ENCODE measurements around the gene RHOJ. TPM values are rescaled to one million over a fixed set of nuclear protein-coding genes. Genes with fewer than 3 reads are reported as not detected.
"Not testable (repeated sequence)": the region's sequence is repeated elsewhere in the genome, so short reads cannot be mapped to it uniquely, and the experiment has no call there.

Gene RHOJ
- total RNA-seq (2014; rRNA removed; shearing (Covaris generic)) = not detected in 2 replicates

DNA sequence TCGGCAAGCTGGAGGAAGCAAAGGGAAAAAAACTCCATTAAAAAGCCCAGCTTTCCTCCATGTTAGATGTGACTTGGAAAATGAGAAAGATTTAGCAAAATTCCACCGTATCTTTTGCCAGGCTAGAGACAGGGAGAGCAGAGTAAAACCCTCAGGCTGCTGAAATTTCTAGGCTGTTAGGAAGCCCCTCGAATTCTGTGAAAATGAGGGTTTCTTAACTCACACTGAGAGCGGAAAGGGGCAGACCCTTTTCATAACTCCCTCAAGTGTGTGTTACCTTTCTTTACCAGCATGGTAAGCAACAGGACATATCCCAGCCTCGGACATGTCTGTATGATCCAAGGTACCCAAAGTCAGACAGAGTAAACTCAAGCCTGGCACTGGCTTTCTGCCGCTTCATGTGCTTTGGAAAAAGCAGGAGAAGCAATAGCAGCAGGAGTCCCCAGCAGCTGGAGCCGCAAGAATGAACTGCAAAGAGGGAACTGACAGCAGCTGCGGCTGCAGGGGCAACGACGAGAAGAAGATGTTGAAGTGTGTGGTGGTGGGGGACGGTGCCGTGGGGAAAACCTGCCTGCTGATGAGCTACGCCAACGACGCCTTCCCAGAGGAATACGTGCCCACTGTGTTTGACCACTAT lies at the start of gene RHOJ:
Gene RHOJ, plus strand, starts transcription at position 37 of the 637 bp plus-strand sequence. Its CDS starts 427 bp downstream, at position 464.
- no peak for DNase-seq (ENCODE audit: low spot score)

DNA sequence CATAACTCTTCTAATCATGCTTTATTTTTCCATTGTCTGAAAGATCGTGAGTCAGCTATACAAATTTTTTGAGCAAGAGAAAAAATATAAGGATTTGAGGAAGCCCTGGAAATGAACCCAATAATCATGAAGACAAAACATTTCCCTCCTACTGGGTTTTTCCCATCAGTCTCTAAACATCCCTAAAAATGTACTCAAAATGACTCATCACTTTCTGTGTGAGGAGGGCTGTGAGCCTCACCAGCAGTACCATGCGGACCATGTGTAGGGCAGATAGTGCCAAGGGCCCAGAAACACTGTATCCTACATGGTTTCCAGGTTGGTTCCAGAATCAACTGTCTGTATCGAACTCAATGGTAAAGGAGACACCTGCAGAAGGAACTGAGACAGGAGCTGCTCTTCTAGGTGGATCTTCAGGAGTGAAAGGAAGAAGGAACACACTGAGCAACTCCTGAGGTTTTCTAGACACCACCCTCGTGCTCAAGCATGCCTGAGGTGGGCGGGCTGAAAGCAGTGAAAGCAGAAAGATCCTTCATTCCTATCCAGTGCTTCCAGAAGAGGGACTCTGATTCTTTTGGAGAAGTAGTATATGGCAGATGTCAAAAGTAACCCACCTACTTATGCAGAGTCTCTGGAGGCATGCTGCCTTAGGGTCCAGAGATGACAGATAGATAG lies 48.6 kb upstream of the RHOJ start:
- DNase-seq (ENCODE audit: low spot score) = peak; percentile 12

DNA sequence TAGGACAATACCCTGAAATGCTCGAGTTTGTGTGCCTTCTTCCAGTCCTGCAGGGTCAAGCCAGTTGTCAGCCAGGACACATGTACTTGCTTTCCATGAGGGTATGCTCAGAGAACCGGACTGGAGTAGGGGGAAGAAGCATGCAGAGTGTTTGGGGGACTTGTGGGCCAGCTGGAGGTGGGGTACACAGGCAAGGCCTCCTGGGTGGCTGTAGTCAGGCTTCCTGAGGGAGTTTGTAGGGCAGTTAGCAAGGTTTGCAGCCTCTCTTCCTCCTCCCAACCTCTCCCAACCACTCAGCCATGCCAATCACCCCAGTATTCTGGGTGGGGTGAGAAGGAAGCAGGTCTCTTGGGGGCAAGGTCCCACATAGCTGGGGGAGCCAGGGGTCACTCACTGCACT lies 47.0 kb upstream of the RHOJ start:
- no peak for DNase-seq (ENCODE audit: low spot score)

DNA sequence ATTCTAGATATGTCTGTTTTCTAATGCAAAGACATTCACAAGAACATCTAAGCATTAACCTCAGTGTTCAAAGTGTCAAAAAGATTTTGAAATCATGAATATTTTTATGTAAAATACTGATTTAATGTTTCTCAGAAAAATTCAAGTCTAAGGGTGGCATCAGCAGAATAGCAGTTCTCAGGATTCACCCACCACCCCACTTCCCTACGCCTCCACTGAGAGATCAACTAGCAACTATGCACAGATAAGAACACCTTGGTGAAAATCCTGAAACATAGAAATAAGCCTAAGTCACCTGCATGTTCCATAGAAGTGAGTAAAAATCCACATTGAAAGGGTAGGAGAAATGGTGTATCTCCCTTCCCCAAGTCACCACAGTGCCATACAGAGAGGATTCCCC lies 40.9 kb upstream of the RHOJ start:
- no peak for DNase-seq (ENCODE audit: low spot score)

DNA sequence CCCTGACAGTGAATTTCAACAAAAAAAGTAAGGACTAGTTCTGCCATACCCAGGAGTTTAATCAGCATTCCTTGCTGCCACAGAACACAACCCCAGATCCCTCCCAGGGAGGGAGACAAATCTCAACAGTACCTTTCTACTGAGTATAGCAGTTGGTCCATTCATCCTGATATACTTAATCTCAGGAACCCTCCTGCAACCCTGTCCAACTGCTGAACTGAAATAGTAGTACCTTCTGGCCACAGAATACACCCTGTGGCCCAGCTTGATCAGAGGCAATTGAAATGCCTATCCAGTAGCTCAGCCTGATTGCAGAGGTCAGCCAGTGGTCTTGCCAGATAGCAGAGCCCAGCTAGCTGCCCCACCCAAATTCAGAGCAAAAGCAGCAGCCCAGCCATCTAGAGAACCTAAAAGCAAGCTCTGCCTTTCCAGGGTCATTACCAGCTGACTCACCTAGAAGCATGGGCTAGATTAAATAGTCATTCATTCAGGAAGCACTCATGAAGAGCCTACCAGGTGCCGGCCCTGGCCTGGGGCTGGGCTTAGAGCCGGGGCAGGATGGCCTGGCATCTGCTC lies 40.0 kb upstream of the RHOJ start:
- no peak for DNase-seq (ENCODE audit: low spot score)

DNA sequence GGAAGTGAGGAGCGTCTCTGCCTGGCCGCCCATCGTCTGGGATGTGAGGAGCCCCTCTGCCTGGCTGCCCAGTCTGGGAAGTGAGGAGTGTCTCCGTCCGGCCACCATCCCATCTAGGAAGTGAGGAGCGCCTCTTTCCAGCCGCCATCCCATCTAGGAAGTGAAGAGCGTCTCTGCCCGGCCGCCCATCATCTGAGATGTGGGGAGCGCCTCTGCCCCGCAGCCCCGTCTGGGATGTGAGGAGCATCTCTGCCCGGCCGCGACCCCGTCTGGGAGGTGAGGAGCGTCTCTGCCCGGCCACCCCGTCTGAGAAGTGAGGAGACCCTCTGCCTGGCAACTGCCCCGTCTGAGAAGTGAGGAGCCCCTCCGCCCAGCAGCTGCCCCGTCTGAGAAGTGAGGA lies 39.0 kb upstream of the RHOJ start:
- DNase-seq (ENCODE audit: low spot score) = not testable (repeated sequence)

DNA sequence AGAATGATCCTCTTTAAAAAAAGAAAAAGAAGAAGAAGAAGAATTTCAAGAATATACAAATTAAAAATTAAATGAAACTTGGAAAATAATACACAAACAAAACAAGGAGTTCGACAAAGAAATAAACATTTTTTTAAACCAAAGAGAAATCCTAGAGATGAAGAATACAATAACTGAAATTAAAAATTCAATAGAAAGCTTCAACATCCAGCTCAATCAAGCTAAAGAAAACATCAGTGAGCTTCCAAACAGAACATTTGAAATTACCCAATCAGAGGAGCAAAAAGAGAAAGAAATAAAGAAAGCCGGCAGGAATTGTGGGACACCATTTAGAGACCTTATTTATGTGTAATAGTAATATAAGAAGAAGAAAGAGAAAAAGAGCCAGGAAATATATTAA lies 37.2 kb upstream of the RHOJ start:
- DNase-seq (ENCODE audit: low spot score) = no peak

DNA sequence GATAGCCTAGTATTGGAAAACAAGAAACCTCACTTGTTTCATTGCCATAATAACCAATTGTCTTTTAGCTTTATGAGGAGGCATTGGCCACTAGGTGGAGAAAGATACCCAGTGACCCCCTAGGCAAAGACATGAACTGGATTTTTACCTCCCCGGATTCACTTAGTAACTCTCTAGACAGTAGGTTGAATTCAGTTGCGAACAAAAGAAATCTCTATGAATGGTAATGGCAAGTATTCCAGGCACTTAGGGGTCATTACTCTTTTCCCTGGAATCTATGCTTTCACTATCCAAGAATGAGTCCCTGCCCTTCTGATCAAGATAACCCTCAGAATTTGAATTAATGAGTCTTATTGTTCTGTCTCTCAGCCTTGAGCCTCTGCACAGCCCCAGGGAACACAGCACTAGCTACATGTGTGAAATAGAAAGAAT lies 29.5 kb upstream of the RHOJ start:
- DNase-seq (ENCODE audit: low spot score) = peak; percentile 36

DNA sequence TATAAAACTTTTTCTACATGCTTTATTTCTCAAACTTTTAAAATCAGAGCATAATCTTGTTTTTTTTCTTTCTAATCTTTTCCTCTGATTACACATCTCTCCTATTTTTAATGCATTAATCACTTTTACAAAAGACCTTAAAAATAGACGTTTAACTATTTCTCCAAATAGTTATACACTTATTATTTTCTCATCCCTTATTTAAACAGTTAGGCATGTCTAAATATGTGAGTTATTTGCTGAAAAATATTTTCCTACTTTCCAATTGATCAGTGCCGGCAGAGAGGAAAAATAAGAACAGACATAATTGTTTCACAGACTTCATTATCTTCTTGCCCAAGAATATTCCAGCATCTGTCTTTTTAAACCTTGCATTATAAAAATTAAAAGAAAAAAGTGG lies 28.7 kb upstream of the RHOJ start:
- DNase-seq (ENCODE audit: low spot score) = no peak

DNA sequence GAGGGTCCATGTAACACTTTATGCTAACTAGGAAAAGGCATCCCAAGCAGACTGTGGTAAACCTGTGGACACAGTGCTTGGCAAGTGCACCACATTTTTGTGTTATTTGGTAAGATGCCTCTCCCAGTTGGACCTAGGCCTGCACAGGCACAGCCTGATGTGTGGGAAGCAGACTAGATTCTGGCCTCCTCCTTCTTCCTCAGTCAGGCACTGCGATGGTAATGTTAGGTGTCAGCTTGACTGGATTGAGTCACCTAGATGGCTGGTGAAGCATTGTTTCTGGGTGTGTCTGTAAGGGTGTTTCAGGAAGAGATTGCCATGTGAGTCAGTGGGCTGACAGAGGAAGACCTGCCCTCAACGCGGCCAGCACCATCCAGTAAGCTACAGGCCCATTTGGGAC lies 25.3 kb upstream of the RHOJ start:
- DNase-seq (ENCODE audit: low spot score) = no peak

DNA sequence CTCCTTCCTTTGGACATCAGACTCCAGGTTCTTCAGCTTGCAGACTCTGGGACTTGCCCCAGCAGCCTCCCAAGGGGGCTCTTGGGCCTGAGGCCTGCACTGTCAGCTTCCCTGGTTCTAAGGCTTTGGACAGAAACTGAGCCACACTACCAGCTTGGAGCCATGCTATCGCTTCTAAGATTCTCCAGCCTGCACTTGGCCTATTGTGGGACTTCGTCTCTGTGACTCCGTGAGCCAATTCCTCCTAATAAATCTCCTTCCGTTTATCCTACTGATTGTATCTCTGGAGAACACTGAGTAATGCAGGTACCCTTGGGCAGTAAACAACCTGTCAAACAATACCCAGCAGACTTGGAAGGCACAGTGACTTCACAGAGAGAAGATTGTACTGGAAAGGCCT lies 24.9 kb upstream of the RHOJ start:
- no peak for DNase-seq (ENCODE audit: low spot score)

DNA sequence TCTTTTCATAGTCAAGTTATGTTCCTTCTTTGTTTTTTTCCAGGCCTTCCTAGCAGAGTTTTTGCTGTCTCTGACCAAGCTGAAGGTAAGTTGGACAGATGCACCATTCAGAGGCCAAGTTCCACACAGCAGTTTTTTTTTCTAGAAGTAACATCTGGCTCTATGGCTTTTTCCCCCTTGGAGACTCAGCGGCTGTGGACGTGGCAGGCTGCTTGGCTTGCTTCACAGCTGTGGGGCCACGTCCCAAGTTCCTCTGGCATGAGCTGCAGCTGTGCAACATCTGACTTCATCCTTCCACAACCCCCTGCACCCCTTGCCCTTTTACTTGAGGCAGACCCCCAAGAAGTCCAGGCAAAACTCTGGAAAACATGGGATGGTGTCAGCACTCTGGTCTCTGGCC lies 24.2 kb upstream of the RHOJ start:
- DNase-seq (ENCODE audit: low spot score) = no peak

DNA sequence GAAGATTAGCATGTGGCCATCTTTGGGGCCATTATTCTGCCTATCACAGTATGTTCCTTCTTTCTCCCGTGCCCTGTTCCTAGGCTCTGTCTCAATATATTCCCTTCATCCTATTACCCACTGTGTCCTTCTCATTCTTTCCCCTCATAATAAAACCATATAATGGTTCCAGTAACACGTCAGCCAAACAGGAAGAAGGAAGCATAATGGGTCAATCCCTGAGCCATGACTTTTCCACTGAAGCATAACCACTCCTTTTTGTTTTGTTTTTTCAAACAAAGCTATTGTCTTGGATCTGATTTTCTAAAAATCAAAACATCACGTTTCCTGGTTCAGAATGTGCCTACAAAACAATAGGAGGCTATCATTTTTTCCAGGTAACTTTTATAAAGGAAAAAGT lies 21.3 kb upstream of the RHOJ start:
- no peak for DNase-seq (ENCODE audit: low spot score)

DNA sequence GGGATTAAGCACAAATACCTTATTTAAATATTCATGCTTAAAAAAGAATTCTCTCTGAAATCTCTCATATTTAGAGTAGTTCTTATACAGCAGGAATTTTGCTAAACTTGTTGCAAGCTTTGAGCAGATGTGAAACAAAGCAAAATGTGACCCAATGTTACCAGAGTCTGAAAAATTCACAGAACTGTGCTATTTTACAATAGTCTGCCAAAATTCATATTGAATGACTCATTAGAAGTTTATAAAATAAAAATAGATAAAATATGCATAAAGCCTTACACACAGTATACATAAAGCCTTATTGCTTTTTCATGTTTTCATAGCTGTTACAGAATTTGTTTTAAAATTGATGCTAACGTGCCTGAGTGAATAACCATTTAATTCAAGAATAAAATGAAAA lies 17.8 kb upstream of the RHOJ start:
- DNase-seq (ENCODE audit: low spot score) = no peak

DNA sequence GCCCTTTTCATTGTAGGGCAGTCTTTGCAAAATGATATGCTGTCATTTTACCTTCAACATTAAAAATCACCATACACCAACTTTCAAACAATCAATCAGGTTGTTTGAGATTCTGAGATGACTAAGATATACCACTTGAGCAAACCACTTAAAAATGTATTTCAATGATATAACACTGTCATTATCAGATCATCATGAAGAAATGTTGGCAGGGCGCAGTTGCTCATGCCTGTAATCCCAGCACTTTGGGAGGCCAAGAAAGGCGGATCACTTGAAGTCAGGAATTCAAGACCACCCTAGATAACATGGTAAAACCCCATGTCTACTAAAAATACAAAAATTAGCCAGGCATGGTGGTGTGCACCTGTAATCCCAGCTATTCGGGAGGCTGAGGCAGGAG lies 13.0 kb upstream of the RHOJ start:
- DNase-seq (ENCODE audit: low spot score) = no peak

DNA sequence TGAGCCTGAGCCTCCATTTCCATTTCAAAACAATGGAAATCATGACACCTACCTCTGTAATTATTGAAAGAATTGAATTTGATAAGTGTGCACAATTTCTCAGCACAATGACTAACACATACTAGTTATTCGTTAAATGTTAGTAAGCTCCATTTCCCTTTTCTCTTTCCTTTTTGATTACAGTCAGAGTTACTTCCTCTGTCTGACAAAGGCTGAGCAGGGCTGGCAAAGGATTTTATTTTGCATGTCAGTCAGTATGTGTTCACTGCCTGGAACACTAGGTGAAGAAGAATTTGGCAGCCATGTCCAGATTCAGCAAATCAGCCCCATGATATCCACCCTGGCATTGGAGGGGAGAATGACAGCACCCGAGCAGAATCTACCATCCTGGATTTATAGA lies 12.2 kb upstream of the RHOJ start:
- no peak for DNase-seq (ENCODE audit: low spot score)

DNA sequence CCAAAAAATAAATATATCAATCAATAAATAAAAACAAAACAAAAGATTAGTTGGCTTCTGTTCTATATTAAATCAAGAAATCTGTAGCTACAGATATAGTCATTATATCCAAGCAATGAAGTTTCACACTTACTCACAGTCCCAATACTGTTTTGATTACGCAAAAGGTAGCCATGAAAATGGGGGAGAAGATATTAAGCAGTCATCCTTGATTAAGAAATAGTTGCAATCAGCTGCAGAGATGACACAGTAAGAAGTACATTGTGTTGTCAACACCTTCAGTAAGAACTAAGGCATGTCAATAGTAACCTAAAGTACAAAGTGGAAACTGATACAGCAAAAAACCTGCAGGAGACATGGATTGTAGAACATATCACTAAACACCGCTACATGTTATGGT lies 11.0 kb upstream of the RHOJ start:
- DNase-seq (ENCODE audit: low spot score) = no peak

DNA sequence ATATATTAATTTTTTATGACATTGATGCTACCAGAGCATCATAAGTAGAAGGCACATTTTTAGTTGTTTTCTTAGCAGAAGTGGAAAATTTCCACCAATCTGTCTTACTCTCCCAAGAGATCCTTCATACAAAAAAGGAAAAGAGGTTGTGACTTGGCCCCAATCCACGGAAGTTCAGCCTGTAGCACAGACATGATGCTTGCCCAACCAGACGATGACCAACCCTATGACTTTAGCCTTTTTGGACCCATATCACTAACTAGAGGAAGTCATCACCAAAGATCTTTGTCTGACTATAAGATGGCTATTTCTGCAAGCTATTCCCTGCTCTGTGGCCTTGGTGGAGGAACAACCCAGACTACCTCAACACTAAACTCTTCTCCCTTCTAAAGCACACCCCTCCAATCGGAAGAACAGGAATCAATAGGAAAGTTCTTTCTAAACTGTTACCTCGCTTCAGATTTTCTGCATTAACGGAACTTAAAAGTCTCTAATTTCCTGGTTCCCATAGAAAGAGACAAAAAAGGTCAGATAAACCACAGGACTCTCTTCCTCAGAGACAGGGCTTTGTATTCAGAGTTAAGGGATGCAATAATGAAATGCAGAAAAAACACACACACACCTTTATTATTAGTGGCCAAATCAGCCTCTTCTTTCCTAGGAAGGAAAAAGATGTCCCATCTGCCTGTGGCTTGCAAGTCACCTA lies 4.1 kb upstream of the RHOJ start:
- no peak for DNase-seq (ENCODE audit: low spot score)

DNA sequence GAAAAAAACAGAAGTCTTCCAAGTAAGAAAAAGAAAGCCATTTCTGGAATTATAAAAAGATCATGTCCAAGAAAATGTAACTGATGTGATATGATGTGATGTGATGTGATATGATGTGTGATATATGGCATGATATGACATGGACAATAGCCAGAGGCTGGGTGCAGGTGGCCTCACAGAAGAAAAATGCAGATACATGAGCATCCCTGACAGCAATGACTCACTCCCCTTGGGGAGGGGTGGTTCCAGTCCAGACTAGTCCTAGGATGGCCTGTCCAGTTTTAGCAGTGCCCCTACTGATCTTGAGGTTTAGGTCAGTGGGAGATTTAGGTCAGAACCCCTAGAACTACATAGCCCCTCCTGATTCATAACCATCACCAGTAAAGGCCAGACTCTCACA lies 3.5 kb upstream of the RHOJ start:
- no peak for DNase-seq (ENCODE audit: low spot score)

DNA sequence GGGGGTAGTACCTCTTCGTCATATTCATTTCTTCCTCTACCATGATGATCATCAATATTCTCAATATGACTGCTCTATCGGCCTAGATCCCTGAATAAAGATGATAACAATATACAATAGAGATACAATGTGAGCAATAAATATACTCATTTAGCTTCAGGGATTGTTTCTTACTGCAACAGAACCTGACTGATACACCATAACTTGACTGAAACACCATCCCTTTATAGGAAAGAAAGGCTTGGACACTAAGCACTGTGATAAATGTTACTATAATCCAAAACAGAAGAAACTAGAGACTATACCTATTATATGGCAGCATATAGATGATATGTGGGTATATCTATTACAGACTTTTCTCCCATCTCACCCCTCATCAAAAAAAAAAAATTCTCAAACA lies 1.2 kb upstream of the RHOJ start:
- DNase-seq (ENCODE audit: low spot score) = no peak

DNA sequence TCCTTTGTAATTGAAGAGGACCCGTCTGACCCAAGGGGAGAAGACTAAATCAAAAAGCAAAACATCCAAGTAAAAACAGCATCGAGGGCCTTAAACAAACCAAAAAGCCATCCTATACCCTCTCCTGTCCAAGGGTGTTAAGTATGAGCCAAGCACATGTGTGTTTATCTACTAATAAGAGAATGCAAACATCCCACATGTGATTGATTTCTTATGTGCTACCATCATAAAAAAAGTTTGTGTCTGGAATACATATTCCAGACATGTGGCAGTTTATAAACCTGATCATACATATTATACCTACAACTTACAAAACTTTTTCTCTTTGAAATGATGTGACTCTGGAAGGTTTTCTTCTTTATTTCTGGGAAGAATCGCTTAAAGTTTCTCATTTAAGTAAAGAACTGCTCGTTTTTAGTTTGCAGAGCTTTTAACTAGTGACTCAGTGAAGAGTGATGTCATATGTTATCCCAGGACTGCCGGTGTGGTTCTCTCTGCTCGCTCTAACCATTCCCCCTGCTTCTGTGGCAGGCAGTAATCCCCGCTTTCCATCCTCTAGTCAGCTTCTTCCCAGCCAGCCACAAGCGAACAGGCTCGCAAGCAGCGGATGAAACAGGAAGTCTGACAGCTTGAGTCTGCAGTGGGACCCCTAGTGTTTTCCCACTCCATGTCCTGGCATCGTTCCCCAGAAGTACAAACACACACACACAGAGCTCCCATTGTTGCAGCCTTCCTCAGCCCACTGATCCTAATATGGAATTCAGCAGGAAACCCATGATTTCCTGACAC lies 431 bp upstream of the RHOJ start:
- DNase-seq (ENCODE audit: low spot score) = no peak

DNA sequence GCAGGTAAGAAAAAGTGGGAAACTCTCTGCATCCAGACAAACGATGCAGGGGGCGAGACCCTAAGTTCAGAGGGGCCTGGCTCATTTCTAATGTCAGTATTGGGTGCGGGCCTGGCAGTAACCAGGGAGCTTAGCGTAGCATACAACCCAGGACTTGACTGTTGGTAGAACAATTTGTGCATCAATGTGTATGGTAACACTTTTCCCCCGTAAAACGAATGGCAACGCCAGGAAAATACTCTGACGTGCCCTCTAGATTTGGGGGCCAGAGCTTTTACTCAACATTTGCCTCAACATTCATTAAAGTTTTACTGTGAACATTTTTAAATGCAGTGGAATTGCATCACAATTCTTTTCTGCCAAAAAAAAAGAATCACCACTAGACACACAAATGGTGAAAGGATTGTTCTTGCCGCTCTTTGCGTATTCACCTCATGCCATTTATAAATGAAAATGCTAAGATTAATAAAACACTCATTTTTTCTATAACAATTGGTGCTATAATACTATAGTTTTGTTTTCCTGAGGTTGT lies 867 bp downstream of the RHOJ start:
- DNase-seq (ENCODE audit: low spot score) = no peak
